Neutrophil (primary cell): Measurements from ENCODE around the gene TENM3.

Experiments
- H3K27ac ChIP-seq: fragments of 200-600 bp; sonication (generic); 2 replicates; pipeline ENCODE4 v1.5.1; 2016; ENCODE audit warnings: mild to moderate bottlenecking, moderate library complexity
- H3K27me3 ChIP-seq: fragments of 200-600 bp; sonication (generic); 2 replicates; pipeline ENCODE4 v1.6.0; 2016; ENCODE audit warnings: mild to moderate bottlenecking
- H3K36me3 ChIP-seq: fragments of 200-600 bp; sonication (generic); 2 replicates; pipeline ENCODE4 v1.5.1; 2017
- H3K4me1 ChIP-seq, 2 experiments: fragments of 200-600 bp in 1 of 2; sonication (generic) in 1 of 2; 1 replicate in 1 of 2; 2 replicates in 1 of 2; pipeline versions ENCODE4 v1.5.1 to v1.6.1; 2013 to 2016; ENCODE audit warnings: low read depth in 1 of 2, low read length in 1 of 2, mild to moderate bottlenecking in 1 of 2, moderate library complexity in 1 of 2; ENCODE audit not compliant: control insufficient read depth in 1 of 2, insufficient read depth in 1 of 2
- H3K4me3 ChIP-seq, 2 experiments: fragments of 200-600 bp in 1 of 2; sonication (generic) in 1 of 2; 1 replicate in 1 of 2; 2 replicates in 1 of 2; pipeline ENCODE4 v1.5.1; 2013 to 2016; ENCODE audit warnings: low read depth in 1 of 2, low read length in 1 of 2, mild to moderate bottlenecking in 1 of 2, moderate library complexity in 1 of 2
- H3K9me3 ChIP-seq: fragments of 200-600 bp; sonication (generic); 2 replicates; pipeline ENCODE4 v1.5.1; 2016
- TF ChIP-seq, protein P1 (sequence below): fragments of 200-600 bp; sonication (generic); IDR thresholded peaks from 2 replicates; pipeline ENCODE4 v1.5.1; 2016; ENCODE audit warnings: antibody characterized with exemption

The TENM3 gene

DNA sequence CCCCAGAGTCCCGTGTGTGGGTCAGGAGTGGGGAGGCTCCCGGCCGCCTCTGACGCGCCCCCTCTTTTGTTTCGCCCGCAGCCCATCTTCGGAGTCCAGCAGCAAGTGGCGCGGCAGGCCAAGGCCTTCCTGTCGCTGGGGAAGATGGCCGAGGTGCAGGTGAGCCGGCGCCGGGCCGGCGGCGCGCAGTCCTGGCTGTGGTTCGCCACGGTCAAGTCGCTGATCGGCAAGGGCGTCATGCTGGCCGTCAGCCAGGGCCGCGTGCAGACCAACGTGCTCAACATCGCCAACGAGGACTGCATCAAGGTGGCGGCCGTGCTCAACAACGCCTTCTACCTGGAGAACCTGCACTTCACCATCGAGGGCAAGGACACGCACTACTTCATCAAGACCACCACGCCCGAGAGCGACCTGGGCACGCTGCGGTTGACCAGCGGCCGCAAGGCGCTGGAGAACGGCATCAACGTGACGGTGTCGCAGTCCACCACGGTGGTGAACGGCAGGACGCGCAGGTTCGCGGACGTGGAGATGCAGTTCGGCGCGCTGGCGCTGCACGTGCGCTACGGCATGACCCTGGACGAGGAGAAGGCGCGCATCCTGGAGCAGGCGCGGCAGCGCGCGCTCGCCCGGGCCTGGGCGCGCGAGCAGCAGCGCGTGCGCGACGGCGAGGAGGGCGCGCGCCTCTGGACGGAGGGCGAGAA lies 556.5 kb downstream of the TENM3 start:
- no peak overlapping the region for H3K27ac ChIP-seq

DNA sequence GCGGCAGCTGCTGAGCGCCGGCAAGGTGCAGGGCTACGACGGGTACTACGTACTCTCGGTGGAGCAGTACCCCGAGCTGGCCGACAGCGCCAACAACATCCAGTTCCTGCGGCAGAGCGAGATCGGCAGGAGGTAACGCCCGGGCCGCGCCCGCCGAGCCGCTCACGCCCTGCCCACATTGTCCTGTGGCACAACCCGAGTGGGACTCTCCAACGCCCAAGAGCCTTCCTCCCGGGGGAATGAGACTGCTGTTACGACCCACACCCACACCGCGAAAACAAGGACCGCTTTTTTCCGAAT lies 557.0 kb downstream of the TENM3 start:
- Histone ChIP-seq H3K27ac (no peak overlapping the region), H3K36me3 (no peaks in the 10 kb centered on the region), H3K27me3 (peaks cover 9% of the 10 kb centered on the region), H3K9me3 (no peaks in the 10 kb centered on the region), H3K4me3 (no peak overlapping the region), H3K4me1 (no peaks in the 10 kb centered on the region)
- TF ChIP-seq, protein P1, sequence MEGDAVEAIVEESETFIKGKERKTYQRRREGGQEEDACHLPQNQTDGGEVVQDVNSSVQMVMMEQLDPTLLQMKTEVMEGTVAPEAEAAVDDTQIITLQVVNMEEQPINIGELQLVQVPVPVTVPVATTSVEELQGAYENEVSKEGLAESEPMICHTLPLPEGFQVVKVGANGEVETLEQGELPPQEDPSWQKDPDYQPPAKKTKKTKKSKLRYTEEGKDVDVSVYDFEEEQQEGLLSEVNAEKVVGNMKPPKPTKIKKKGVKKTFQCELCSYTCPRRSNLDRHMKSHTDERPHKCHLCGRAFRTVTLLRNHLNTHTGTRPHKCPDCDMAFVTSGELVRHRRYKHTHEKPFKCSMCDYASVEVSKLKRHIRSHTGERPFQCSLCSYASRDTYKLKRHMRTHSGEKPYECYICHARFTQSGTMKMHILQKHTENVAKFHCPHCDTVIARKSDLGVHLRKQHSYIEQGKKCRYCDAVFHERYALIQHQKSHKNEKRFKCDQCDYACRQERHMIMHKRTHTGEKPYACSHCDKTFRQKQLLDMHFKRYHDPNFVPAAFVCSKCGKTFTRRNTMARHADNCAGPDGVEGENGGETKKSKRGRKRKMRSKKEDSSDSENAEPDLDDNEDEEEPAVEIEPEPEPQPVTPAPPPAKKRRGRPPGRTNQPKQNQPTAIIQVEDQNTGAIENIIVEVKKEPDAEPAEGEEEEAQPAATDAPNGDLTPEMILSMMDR, result no peak

More for the DNA sequence above, 556.5 kb downstream of the TENM3 start:
- Histone ChIP-seq H3K9me3 (no peaks in the 10 kb centered on the region), H3K4me1 (no peaks in the 10 kb centered on the region), H3K4me3 (no peak overlapping the region), H3K36me3 (no peaks in the 10 kb centered on the region), H3K27me3 (peaks cover 4% of the 10 kb centered on the region)
- TF ChIP-seq, protein P1, result no peak

DNA sequence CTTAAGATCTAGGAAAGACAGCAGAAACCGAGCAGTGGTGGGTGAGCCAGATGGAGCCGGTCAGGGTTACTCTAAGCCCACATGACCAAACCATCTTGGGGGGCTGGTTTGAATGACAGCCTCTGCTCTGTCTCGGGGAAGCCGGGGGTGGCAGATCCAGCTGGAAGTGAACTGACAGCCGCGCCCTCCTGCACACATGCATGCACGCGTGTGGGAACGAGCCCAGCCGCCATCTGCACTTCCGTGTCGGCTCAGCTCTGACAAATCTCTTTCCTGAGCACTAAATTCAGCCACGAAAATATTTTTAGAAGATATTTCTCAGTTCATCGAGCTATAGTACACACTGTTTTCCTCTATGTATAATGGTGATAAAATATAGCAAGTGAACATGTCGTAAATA lies 558.4 kb downstream of the TENM3 start:
- TF ChIP-seq, protein P1, result no peak
- Histone ChIP-seq H3K27me3 (peaks cover 24% of the 10 kb centered on the region), H3K4me1 (peaks cover 3 to 5% of the 10 kb centered on the region in 2 experiments), H3K4me3 (no peak overlapping the region), H3K27ac (no peak overlapping the region), H3K9me3 (no peaks in the 10 kb centered on the region), H3K36me3 (no peaks in the 10 kb centered on the region)

DNA sequence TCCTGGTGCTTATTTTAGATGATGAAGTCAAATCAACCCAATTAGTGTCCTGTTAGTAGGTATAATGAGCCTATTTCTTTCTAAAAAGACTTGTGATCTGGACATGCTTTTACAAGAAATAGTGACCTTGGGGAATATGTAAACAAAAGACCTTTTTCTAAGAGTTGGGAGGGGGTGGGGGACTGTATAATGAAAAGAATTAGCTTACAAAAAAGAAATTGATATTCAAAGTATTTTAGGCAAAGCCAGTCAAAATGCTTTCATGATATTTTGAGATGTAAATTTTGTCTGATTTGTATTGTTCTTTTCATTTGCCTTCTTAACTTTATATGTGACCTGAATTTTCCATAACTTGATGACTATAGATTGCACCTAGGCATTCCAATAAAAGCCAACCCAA lies 559.4 kb downstream of the TENM3 start:
- H3K4me3 ChIP-seq, result no peak overlapping the region
- H3K27me3 ChIP-seq, result peaks cover 33% of the 10 kb centered on the region
- H3K4me1 ChIP-seq, result peaks cover 3 to 12% of the 10 kb centered on the region in 2 experiments
- TF ChIP-seq, protein P1, result no peak
- H3K36me3 ChIP-seq, result no peaks in the 10 kb centered on the region
- no peaks in the 10 kb centered on the region for H3K9me3 ChIP-seq
- H3K27ac ChIP-seq, result no peak overlapping the region

DNA sequence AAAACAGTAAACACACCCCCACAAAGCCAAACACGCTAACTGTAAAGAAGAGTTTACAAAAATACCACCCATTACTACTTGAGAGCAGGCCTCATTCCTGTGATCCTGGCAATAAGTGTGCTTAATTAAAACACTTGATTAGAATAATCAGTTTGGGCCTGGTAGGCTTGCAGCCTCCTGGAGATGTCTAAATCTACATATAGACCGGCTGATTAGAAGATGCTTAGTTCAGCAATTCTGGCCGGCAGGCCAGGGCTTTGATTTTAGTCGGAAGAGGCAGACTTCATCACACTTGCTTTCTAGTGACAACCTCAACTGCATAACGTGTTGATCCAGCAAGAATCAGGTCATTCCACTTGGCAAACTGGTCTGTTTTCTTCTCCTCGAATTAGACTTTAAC lies 560.0 kb downstream of the TENM3 start:
- Histone ChIP-seq H3K9me3 (no peaks in the 10 kb centered on the region), H3K27ac (no peak overlapping the region)
- TF ChIP-seq, protein P1, result no peak

More for the DNA sequence above, 560.0 kb downstream of the TENM3 start:
- Histone ChIP-seq H3K27me3 (peaks cover 40% of the 10 kb centered on the region), H3K4me3 (no peak overlapping the region), H3K4me1 (peaks cover 3 to 12% of the 10 kb centered on the region in 2 experiments), H3K36me3 (no peaks in the 10 kb centered on the region)
